Breast epithelium (tissue), 4 donors: ENCODE results near the gene ANKRD29. TPM values are rescaled to one million over a fixed set of nuclear protein-coding genes. Genes with fewer than 3 reads are reported as not detected.

Experiments
- DNase-seq, 2 donors: peaks; one replicate each; pipeline ENCODE4 v3.0.0-alpha.2; 2019; ENCODE audit warnings: low spot score in 2 of 2
- H3K27ac ChIP-seq, 2 donors: fragments of 200-600 bp; sonication (generic) in 1 of 2; one replicate each; pipeline ENCODE4 v1.5.1; 2016 to 2019; ENCODE audit warnings: mild to moderate bottlenecking in 1 of 2
- H3K27me3 ChIP-seq, 2 donors: fragments of 200-600 bp; sonication (generic) in 1 of 2; one replicate each; pipeline versions ENCODE4 v1.5.1 to v1.6.0; 2017 to 2019; ENCODE audit warnings: control low read depth in 1 of 2, mild to moderate bottlenecking in 1 of 2
- H3K36me3 ChIP-seq: fragments of 200-600 bp; one replicate; pipeline ENCODE4 v1.5.1; 2019
- H3K4me1 ChIP-seq, 2 donors: fragments of 200-600 bp; sonication (generic); one replicate each; pipeline ENCODE4 v1.5.1; 2016 to 2019; ENCODE audit warnings: control low read depth in 1 of 2
- H3K4me3 ChIP-seq, 3 donors: fragments of 200-600 bp; sonication (generic); 1 replicate in 2 of 3; 2 replicates in 1 of 3; pipeline ENCODE4 v1.5.1; 2016 to 2019; ENCODE audit warnings: mild to moderate bottlenecking in 3 of 3, moderate library complexity in 2 of 3
- H3K9me3 ChIP-seq, 2 donors: fragments of 200-600 bp; sonication (generic) in 1 of 2; one replicate each; pipeline ENCODE4 v1.5.1; 2016 to 2019; ENCODE audit warnings: control low read depth in 1 of 2
- POLR2A ChIP-seq: fragments of 450-650 bp; IDR thresholded peaks from one replicate; pipeline ENCODE4 v1.6.1; 2016; ENCODE audit warnings: antibody characterized with exemption, mild to moderate bottlenecking, moderate library complexity
- POLR2AphosphoS5 ChIP-seq, 3 donors: sonication (generic); formaldehyde crosslinking; IDR thresholded peaks; one replicate each; pipeline ENCODE4 v1.6.1; 2017; ENCODE audit warnings: antibody characterized with exemption in 3 of 3
- intact Hi-C: fragments of 100-400 bp; cut with DNase I; formaldehyde crosslinking; loops from one replicate; pipeline ENCODE4 v1.15.1; 2023; ENCODE audit warnings: low total_unique reads
- total RNA-seq, 3 donors: library from RNA; depleted of rRNA; stranded (reverse); fragments of >200 nt; gene quantifications; one replicate each; pipeline ENCODE4 v1.1.0, GENCODE V29; 2016
- TF ChIP-seq, protein P1 (sequence below), 3 donors: fragments of 450-650 bp; IDR thresholded peaks; one replicate each; pipeline ENCODE4 v1.5.1; 2016 to 2017; ENCODE audit warnings: antibody characterized with exemption in 3 of 3, mild to moderate bottlenecking in 3 of 3, moderate library complexity in 3 of 3

Gene ANKRD29
- total RNA-seq, 3 donors from 2014 or later, result 8.8 to 13.8 (median 9.9) TPM

DNA sequence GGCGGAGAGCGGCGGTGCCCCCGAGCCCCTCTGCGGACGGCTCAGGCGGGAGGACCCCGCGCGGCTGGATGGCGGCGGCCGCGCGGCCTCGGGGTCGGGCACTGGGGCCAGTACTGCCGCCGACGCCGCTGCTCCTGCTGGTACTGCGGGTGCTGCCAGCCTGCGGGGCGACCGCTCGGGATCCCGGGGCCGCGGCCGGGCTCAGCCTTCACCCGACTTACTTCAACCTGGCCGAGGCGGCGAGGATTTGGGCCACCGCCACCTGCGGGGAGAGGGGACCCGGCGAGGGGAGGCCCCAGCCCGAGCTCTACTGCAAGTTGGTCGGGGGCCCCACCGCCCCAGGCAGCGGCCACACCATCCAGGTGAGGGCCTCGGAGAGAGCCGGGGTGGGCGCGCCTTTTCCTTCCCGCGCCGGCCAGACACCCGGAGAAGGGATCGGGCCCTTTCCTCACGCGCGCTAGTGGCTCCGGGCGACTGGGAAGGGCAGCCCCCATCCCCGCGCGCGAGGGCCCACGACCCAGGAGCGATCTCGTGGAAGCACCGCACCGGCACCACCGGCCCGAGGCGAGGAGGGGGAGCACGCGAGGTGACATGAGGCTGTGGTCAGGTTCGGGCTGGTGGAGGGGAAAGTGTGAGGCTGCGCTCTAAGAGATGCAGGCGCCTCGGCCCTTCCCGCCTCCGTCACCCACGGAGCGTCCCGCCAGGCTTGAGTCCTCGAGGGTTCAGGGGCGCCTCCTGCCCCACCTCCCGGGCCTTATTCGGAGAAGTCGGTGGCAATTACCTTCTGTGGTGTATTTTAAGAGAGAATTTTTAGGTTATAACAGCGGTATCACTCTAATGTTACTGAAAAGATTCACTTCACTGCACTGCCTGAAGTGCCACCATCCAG is 27.1 kb upstream of the ANKRD29 start:
- no peaks in the 10 kb centered on the region for H3K27me3 ChIP-seq

DNA sequence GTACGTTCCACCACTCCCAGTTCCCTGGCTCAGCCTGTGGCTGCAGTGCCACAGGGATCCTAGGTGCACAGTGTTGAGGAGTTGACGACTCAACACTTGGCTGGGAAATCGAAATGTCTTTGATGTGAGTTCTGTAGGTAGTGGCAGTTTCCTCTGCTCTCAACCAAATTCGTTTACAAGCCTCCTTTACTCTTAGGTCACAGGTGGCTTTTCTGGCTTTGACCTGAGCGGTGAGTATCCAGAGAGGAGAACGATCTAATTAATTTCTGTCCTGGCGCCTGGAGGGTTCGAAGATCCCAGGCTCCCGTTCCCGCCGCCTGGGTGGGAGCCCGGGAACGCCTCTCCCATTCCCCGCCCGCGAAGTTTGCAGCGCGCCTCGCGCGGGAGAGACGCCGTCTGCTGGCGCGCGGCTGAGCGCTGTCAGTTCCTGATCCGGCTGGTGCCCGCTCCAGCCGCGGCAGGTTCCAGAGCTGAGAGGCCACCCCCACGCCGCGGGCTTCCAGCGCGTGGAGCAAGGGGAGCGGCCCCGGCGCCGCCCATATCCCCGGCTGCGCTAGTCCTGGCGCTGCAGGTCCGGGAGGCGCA is 26.4 kb upstream of the ANKRD29 start, which contains the start of gene LAMA3:
Gene LAMA3 (plus strand): TSS at position 423 of the 585 bp plus-strand sequence. CDS start 231 bp downstream, outside the sequence.
- DNase-seq, result peak; percentile 48 to 76
- no peaks in the 10 kb centered on the region for H3K36me3 ChIP-seq
- intact Hi-C loops, result no loop called here
- peak within 1 kb of the TSS; percentile 66 to 85 for H3K27ac ChIP-seq
- H3K4me3 ChIP-seq, result peak within 1 kb of the TSS; percentile 61 to 82 (median 66)
- peaks cover 0 to 5% of the 10 kb centered on the region in 2 donors for H3K4me1 ChIP-seq
- no peaks in the 10 kb centered on the region for H3K27me3 ChIP-seq
- no peaks in the 10 kb centered on the region for H3K9me3 ChIP-seq
- TF ChIP-seq, protein P1, sequence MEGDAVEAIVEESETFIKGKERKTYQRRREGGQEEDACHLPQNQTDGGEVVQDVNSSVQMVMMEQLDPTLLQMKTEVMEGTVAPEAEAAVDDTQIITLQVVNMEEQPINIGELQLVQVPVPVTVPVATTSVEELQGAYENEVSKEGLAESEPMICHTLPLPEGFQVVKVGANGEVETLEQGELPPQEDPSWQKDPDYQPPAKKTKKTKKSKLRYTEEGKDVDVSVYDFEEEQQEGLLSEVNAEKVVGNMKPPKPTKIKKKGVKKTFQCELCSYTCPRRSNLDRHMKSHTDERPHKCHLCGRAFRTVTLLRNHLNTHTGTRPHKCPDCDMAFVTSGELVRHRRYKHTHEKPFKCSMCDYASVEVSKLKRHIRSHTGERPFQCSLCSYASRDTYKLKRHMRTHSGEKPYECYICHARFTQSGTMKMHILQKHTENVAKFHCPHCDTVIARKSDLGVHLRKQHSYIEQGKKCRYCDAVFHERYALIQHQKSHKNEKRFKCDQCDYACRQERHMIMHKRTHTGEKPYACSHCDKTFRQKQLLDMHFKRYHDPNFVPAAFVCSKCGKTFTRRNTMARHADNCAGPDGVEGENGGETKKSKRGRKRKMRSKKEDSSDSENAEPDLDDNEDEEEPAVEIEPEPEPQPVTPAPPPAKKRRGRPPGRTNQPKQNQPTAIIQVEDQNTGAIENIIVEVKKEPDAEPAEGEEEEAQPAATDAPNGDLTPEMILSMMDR (IDR thresholded peaks at IDR 0.05), result no peak
- TF ChIP-seq POLR2AphosphoS5 (IDR thresholded peaks at IDR 0.05), result peak in 2 of 3 donors; percentile 10 to 24
- no peak for TF ChIP-seq POLR2A

More for the DNA sequence above, 27.1 kb upstream of the ANKRD29 start:
- peaks cover 0 to 5% of the 10 kb centered on the region in 2 donors for H3K4me1 ChIP-seq
- H3K4me3 ChIP-seq, result peak overlapping the region; percentile 61 to 82 (median 66)
- H3K9me3 ChIP-seq, result no peaks in the 10 kb centered on the region
- TF ChIP-seq, protein P1 (IDR thresholded peaks at IDR 0.05), result no peak
- TF ChIP-seq POLR2AphosphoS5 (IDR thresholded peaks at IDR 0.05) (no peak), POLR2A (no peak)
- H3K36me3 ChIP-seq, result no peaks in the 10 kb centered on the region
- peak in 1 of 2 donors; percentile 56 for DNase-seq
- peak overlapping the region; percentile 66 to 85 for H3K27ac ChIP-seq
- intact Hi-C loops, result loop anchor here (10.0 kb wide), 1 partner anchor 185 kb away; the partner anchor contains the start of gene RMC1

DNA sequence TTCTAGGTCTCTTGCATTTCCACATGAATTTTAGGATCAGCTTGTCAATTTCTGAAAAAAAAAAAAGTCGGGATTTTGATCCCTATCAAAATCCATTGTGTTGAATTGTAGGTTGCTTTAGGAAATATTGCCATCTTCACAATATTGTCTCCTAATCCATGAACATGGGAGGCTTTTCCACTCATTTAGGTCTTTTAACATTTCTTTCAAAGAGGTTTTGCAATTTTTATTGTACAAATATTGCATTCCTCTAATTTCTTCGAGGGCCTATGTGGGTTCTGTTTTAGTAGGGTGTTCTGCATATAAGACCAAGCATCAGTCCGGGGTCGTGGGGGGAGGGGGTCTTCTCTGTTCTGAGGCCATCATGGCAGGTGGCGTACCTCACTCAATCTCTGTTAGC is 25.8 kb upstream of the ANKRD29 start:
- no peaks in the 10 kb centered on the region for H3K27me3 ChIP-seq
- H3K4me3 ChIP-seq, result peak overlapping the region in 2 of 3 donors; percentile 66 to 82
- H3K36me3 ChIP-seq, result no peaks in the 10 kb centered on the region
- H3K27ac ChIP-seq, result peak overlapping the region in 1 of 2 donors; percentile 85
- peaks cover 0 to 5% of the 10 kb centered on the region in 2 donors for H3K4me1 ChIP-seq
- no peak for DNase-seq
- TF ChIP-seq POLR2A (no peak), POLR2AphosphoS5 (IDR thresholded peaks at IDR 0.05) (no peak)
- TF ChIP-seq, protein P1 (IDR thresholded peaks at IDR 0.05), result no peak
- intact Hi-C loops, result no loop called here
- no peaks in the 10 kb centered on the region for H3K9me3 ChIP-seq

- H3K27ac ChIP-seq, result no peak overlapping the region
- no peaks in the 10 kb centered on the region for H3K36me3 ChIP-seq
- no peak for DNase-seq
- no peaks in the 10 kb centered on the region for H3K27me3 ChIP-seq
- H3K4me3 ChIP-seq, result peak overlapping the region in 1 of 3 donors; percentile 26
- TF ChIP-seq, protein P1 (IDR thresholded peaks at IDR 0.05), result no peak
- no peak for TF ChIP-seq POLR2A
- TF ChIP-seq POLR2AphosphoS5 (IDR thresholded peaks at IDR 0.05), result no peak
- intact Hi-C loops, result no loop called here
- H3K4me1 ChIP-seq, result peaks cover 0 to 5% of the 10 kb centered on the region in 2 donors
- no peaks in the 10 kb centered on the region for H3K9me3 ChIP-seq
Observed at GRCh38 chr18:23684515-23685197, 21.9 kb upstream of the ANKRD29 start.
